Fibroblast of skin of left biceps (primary cell): ENCODE results near the gene SHISA4.
A peak's percentile ranks its signal among the peaks of the same experiment; 100 is the strongest.
"Not testable (repeated sequence)": the region's sequence is repeated elsewhere in the genome, so short reads cannot be mapped to it uniquely, and the experiment has no call there.

Source experiments
- DNase-seq, 2 experiments: peaks; one replicate each; pipeline ENCODE4 v3.0.0-alpha.2; 2013; ENCODE audit warnings: low read depth in 2 of 2

SHISA4 gene

GRCh38 chr1:201888282-201889089, at the start of gene SHISA4:
Gene SHISA4 (plus strand): TSS chr1:201888898. CDS start chr1:201888995, 97 bp downstream.
- no peak for DNase-seq

GRCh38 chr1:201839089-201839488, 49.6 kb upstream of the SHISA4 start:
- not testable (repeated sequence) for DNase-seq

- no peak for DNase-seq
Measured at GRCh38 chr1:201840055-201840454, 48.6 kb upstream of the SHISA4 start.

GRCh38 chr1:201840490-201840889, 48.2 kb upstream of the SHISA4 start:
- DNase-seq, result no peak

- DNase-seq, result no peak
Measured at GRCh38 chr1:201841265-201841912, 47.3 kb upstream of the SHISA4 start.

GRCh38 chr1:201842472-201843027, 46.1 kb upstream of the SHISA4 start:
- DNase-seq, result no peak

- no peak for DNase-seq
Measured at GRCh38 chr1:201845331-201846083, 43.2 kb upstream of the SHISA4 start.

GRCh38 chr1:201847150-201847549, 41.5 kb upstream of the SHISA4 start:
- DNase-seq, result no peak

- DNase-seq, result no peak
Measured at GRCh38 chr1:201848230-201848629, 40.5 kb upstream of the SHISA4 start.

GRCh38 chr1:201849372-201850052, 39.2 kb upstream of the SHISA4 start:
- DNase-seq, result no peak

GRCh38 chr1:201850053-201850397, 38.7 kb upstream of the SHISA4 start:
- DNase-seq, result peak; percentile 83 to 85

- DNase-seq, result no peak
Measured at GRCh38 chr1:201851949-201852348, 36.7 kb upstream of the SHISA4 start.

GRCh38 chr1:201856722-201857121, 32.0 kb upstream of the SHISA4 start:
- DNase-seq, result not testable (repeated sequence)

- no peak for DNase-seq
Measured at GRCh38 chr1:201859424-201859823, 29.3 kb upstream of the SHISA4 start.

GRCh38 chr1:201861448-201861847, 27.2 kb upstream of the SHISA4 start:
- no peak for DNase-seq

GRCh38 chr1:201870397-201870796, 18.3 kb upstream of the SHISA4 start:
- no peak for DNase-seq

GRCh38 chr1:201874672-201875071, 14.0 kb upstream of the SHISA4 start:
- DNase-seq, result no peak

- no peak for DNase-seq
Measured at GRCh38 chr1:201876148-201876818, 12.4 kb upstream of the SHISA4 start.

- peak in 1 of 2 experiments; percentile 21 for DNase-seq
Measured at GRCh38 chr1:201877877-201878401, 10.8 kb upstream of the SHISA4 start.

GRCh38 chr1:201880928-201881571, 7.6 kb upstream of the SHISA4 start:
- no peak for DNase-seq
